DMS53 (cell line): ENCODE results near the gene LRMDA.

Experiments used
- DNase-seq: peaks from one replicate; lab custom pipeline; 2025; lab: John Stamatoyannopoulos, UW

Gene LRMDA

DNA sequence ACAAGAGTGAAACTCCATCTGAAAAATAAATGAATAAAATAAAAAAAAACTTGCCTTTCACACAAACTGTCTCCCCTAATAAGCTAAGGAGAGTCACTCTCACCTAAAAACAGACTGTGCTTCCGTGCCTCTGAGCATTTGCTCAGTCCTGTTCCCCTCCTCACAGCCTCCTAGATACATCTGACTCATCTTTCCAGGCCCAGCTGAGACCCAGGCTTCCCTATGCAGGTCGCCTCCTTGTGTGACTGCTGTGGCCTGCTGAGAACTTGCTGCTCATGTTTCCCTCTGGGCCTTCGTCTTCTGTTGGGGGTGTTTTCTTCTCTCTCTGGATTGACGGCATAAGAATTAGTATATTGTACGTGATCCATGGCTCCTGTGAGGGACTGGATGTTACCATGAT lies 777.7 kb downstream of the LRMDA start:
- DNase-seq = no peak

- no peak for DNase-seq
Observed at GRCh38 chr10:76210211-76210610, 778.8 kb downstream of the LRMDA start.

DNA sequence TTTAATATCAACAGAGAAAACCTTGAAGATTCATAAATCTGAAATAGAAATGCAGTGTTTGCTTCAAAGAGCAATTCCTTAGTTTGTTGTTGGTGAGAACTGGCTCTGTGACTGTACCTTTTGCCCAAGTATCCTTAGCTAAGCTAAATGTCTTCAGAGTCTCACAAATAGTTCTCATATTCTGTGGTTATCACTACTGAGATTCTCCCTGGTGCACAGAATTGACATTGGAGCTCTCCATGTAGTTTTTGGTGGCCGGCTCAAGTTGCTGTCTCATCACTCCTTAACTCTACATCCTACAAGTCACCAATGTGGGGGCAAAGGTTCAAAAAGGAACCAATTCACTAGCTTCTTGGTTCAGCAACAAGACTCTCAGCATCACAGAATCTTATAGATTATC lies 780.3 kb downstream of the LRMDA start:
- no peak for DNase-seq

- no peak for DNase-seq
Observed at GRCh38 chr10:76213876-76214275, 782.5 kb downstream of the LRMDA start.

GRCh38 chr10:76218035-76218434 lies 786.6 kb downstream of the LRMDA start:
- DNase-seq = no peak

DNA sequence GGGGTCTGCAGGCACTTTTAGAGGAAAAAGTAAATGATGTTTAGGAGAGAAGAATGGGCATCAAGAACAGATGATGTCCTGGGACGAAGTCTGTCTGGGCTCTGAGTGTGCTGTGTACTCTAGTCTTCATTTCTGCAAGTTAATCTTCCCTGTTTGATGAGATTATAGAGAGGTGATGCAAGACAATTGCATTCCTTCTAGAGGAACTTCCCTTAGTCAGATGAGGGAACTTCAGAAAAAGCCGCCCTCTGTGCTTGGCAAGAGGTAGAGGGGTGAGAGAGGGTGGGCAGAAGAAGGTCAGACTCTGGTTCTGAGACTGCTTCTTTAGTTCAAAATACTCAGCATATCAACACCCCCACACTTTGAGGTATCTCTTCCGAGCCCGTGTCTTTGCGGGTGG lies 797.9 kb downstream of the LRMDA start:
- DNase-seq = no peak

DNA sequence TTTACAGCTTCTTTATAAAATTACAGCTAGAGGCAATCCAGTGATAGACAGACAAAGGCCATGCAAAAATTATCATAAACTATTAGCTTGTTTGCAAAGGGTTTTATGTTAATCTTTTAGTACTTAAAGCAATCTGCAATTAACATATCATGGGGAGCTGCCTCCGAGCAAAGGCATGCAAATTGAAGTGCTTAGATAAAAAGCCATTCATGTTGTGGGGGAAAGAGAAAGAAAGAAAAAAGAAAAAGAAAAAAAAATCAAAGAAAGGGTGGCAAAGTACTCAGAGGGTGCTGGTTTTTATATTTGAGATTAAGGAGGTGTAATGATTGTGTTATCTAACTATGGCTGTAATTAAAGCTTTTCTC lies 799.5 kb downstream of the LRMDA start:
- DNase-seq = no peak

- peak; percentile 12 for DNase-seq
Observed at GRCh38 chr10:76231286-76231934, 800.0 kb downstream of the LRMDA start.

GRCh38 chr10:76234499-76235226 lies 803.2 kb downstream of the LRMDA start:
- no peak for DNase-seq

DNA sequence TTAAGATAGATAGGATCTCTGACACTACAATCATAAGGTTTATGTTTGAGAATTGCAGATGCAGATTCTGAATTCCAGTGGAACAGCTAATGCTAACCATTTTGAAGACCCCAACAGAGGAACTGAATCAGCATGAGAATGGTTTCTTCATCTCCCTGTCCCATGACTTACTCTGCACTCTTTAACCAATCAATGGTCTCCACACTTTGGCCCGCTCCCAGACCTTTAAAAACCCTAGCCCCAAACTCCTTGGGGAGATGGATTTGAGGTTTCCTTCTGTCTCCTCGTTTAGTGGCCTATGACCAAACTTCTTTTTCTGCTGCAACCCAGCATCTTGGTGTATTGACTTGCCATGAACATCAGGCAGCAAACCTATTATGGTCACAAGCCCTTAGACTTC lies 804.9 kb downstream of the LRMDA start:
- no peak for DNase-seq

DNA sequence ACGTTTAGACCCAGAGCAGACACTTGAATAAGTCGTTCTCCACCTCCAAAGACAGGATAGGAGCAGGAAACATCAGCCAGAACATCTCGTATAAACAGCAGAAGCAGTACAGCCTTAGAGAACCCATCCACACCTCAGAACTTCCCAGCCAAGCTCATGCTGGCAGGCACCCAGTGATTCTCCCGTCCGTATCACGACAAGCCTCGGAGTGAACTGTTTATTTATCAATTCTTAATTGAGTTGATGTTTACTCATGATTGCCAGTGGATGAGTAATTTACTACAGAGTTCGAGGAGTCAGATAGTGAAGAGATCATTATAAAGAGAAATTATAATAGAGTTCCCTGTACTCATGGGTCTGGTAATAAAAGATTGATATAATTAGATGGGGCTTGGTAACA lies 811.5 kb downstream of the LRMDA start:
- DNase-seq = no peak

- DNase-seq = no peak
Observed at GRCh38 chr10:76244061-76244686, 812.8 kb downstream of the LRMDA start.

- no peak for DNase-seq
Observed at GRCh38 chr10:76245951-76246495, 814.6 kb downstream of the LRMDA start.

- no peak for DNase-seq
Observed at GRCh38 chr10:76248649-76249200, 817.3 kb downstream of the LRMDA start.

- no peak for DNase-seq
Observed at GRCh38 chr10:76251841-76252671, 820.6 kb downstream of the LRMDA start.

DNA sequence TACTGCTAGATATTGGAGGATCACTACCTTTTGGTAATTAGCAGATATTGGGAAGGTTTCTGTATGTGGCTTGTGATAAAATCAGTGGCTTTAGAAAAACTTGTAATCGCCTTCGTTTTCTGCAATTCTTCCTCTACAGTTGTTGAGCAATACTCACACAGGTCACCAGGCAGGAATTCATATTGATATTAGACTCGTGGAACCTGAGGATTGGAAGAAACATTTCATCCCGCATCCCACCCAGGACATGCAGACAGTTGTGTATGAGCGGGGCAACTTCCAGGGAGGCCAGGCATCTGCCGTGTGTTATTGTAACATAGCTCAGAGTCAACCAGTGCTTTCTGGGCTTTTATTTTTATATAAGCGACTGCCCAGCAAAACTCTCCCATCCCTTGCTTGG lies 821.3 kb downstream of the LRMDA start:
- DNase-seq = no peak

DNA sequence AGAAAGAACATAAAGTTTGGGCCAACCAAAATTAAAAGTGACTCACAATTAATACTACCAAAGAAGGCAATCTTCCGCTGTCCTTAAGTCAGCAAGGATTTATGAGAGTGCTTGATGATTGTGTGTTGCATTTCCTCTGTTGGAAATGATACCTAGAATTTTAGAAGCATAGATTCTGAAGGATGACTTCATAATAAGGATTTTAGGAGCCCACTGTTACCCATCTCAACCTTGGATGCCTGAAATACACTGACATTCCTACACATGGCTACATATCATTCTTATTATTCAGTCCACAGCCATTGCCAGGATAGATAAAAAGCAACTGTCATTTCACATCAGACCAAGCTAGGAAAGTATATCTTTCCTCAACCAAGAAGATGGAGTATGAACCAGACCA lies 823.8 kb downstream of the LRMDA start:
- DNase-seq = no peak

- peak; percentile 3 for DNase-seq
Observed at GRCh38 chr10:76257816-76258215, 826.4 kb downstream of the LRMDA start.

GRCh38 chr10:76265441-76266113 lies 834.2 kb downstream of the LRMDA start:
- DNase-seq = no peak

GRCh38 chr10:76268530-76268929 lies 837.1 kb downstream of the LRMDA start:
- DNase-seq = no peak

DNA sequence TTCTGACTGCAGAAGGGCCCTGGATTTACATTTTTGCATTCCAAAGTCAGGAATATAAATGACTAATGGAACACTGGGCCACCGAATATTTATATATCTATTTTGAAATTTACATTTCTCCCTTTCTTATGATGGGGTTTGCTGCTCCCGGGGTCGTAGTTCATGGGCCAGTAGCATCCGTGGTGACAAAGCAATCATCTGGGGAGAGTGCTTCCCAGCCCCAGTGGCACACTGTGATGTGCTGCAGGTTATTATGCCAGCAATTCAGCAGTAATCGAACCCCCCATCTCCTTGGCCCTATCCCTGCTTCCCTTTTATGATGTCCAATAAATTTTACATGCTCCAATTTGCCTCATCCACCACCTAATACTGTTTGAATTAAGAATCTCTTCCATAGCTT lies 837.5 kb downstream of the LRMDA start:
- no peak for DNase-seq
